H9 (cell line): ENCODE results near the gene IQSEC1. TPM values are rescaled to one million over a fixed set of nuclear protein-coding genes. Genes with fewer than 3 reads are reported as not detected.

Experiments used
- DNase-seq: peaks from one replicate; pipeline ENCODE4 v3.0.0-alpha.2; 2017
- H2AFZ ChIP-seq: one replicate; pipeline ENCODE4 v1.6.1; 2013; ENCODE audit warnings: mild to moderate bottlenecking, low read length, control low read depth, moderate library complexity
- H2AK5ac ChIP-seq: 2 replicates; pipeline ENCODE4 v1.6.1; 2013; ENCODE audit warnings: low read length, control low read depth, mixed read lengths; ENCODE audit not compliant: insufficient read length
- H2BK120ac ChIP-seq: one replicate; pipeline ENCODE4 v1.6.1; 2013; ENCODE audit warnings: low read depth, mild to moderate bottlenecking, low read length, control low read depth, inconsistent platforms; ENCODE audit not compliant: poor library complexity, severe bottlenecking
- H2BK12ac ChIP-seq: 2 replicates; pipeline ENCODE4 v1.6.1; 2013; ENCODE audit warnings: low read length, control low read depth, mixed read lengths, low read depth; ENCODE audit not compliant: insufficient read length
- H2BK15ac ChIP-seq: 2 replicates; pipeline ENCODE4 v1.6.1; 2013; ENCODE audit warnings: low read depth, low read length, control low read depth
- H2BK20ac ChIP-seq: one replicate; pipeline ENCODE4 v1.6.1; 2013; ENCODE audit warnings: low read depth, mild to moderate bottlenecking, low read length, control low read depth, inconsistent platforms; ENCODE audit not compliant: poor library complexity, severe bottlenecking
- H2BK5ac ChIP-seq: 2 replicates; pipeline ENCODE4 v1.6.1; 2013; ENCODE audit warnings: low read length, control low read depth, mixed read lengths; ENCODE audit not compliant: insufficient read length
- H3K14ac ChIP-seq: 2 replicates; pipeline ENCODE4 v1.6.1; 2013; ENCODE audit warnings: low read length, control low read depth; ENCODE audit not compliant: insufficient read depth
- H3K18ac ChIP-seq: 2 replicates; pipeline ENCODE4 v1.6.1; 2013; ENCODE audit warnings: low read depth, mild to moderate bottlenecking, mixed read lengths, low read length, control low read depth; ENCODE audit not compliant: insufficient read length
- H3K23ac ChIP-seq: 2 replicates; pipeline ENCODE4 v1.6.1; 2013; ENCODE audit warnings: low read length, control low read depth, mixed read lengths, low read depth; ENCODE audit not compliant: insufficient read length
- H3K23me2 ChIP-seq: 2 replicates; pipeline ENCODE4 v1.6.1; 2013; ENCODE audit warnings: low read depth, mild to moderate bottlenecking, mixed read lengths, low read length, control low read depth; ENCODE audit not compliant: insufficient read length, poor library complexity, severe bottlenecking
- H3K27ac ChIP-seq: 2 replicates; pipeline ENCODE4 v1.5.1; 2013; ENCODE audit warnings: low read length, control low read depth, mixed read lengths, low read depth; ENCODE audit not compliant: insufficient read length
- H3K27me3 ChIP-seq: 2 replicates; pipeline ENCODE4 v1.6.1; 2013; ENCODE audit warnings: low read length, control low read depth, inconsistent platforms; ENCODE audit not compliant: insufficient read depth
- H3K4ac ChIP-seq: 2 replicates; pipeline ENCODE4 v1.6.1; 2013; ENCODE audit warnings: low read depth, mild to moderate bottlenecking, control low read depth, inconsistent platforms, low read length, moderate library complexity
- H3K4me1 ChIP-seq: 2 replicates; pipeline ENCODE4 v1.6.1; 2013; ENCODE audit warnings: low read length, control low read depth, inconsistent platforms; ENCODE audit not compliant: insufficient read depth
- H3K4me2 ChIP-seq: 2 replicates; pipeline ENCODE4 v1.6.1; 2013; ENCODE audit warnings: low read length, control low read depth, mixed read lengths; ENCODE audit not compliant: insufficient read length, insufficient read depth
- H3K56ac ChIP-seq: 2 replicates; pipeline ENCODE4 v1.6.1; 2013; ENCODE audit warnings: low read depth, mild to moderate bottlenecking, mixed read lengths, low read length, control low read depth; ENCODE audit not compliant: insufficient read length
- H3K79me1 ChIP-seq: 2 replicates; pipeline ENCODE4 v1.6.1; 2013; ENCODE audit warnings: low read depth, mild to moderate bottlenecking, moderate library complexity, low read length, control low read depth, inconsistent platforms; ENCODE audit not compliant: insufficient read depth, poor library complexity, severe bottlenecking
- H3K79me2 ChIP-seq: 2 replicates; pipeline ENCODE4 v1.6.1; 2013; ENCODE audit warnings: low read length, control low read depth, inconsistent platforms; ENCODE audit not compliant: insufficient read depth
- H3K9ac ChIP-seq: 2 replicates; pipeline ENCODE4 v1.6.1; 2013; ENCODE audit warnings: low read length, control low read depth, mixed read lengths; ENCODE audit not compliant: insufficient read length; ENCODE audit errors: extremely low read depth
- H3K9me3 ChIP-seq: one replicate; pipeline ENCODE4 v1.6.1; 2013; ENCODE audit warnings: low read depth, low read length, inconsistent platforms; ENCODE audit not compliant: control insufficient read depth
- H3T11ph ChIP-seq: one replicate; pipeline ENCODE4 v1.6.1; 2013; ENCODE audit warnings: mild to moderate bottlenecking, low read length, control low read depth, inconsistent platforms
- H4K20me1 ChIP-seq: one replicate; pipeline ENCODE4 v1.6.1; 2013; ENCODE audit not compliant: control insufficient read depth, insufficient read length, insufficient read depth
- H4K5ac ChIP-seq: 2 replicates; pipeline ENCODE4 v1.6.1; 2013; ENCODE audit warnings: low read depth, mild to moderate bottlenecking, mixed read lengths, low read length, control low read depth; ENCODE audit not compliant: insufficient read length
- H4K8ac ChIP-seq: replicated peaks from 2 replicates; pipeline ENCODE4 v1.6.1; 2013; ENCODE audit warnings: low read length, control low read depth, mixed read lengths, low read depth; ENCODE audit not compliant: insufficient read length
- H4K91ac ChIP-seq: 2 replicates; pipeline ENCODE4 v1.6.1; 2013; ENCODE audit warnings: low read depth, mild to moderate bottlenecking, moderate library complexity, mixed read lengths, low read length, control low read depth; ENCODE audit not compliant: insufficient read length
- H3K27ac Mint-ChIP-seq, 3 experiments: 2 replicates in 2 of 3; 3 replicates in 1 of 3; pipeline ENCODE4 v1.8.0; 2020 to 2021; ENCODE audit warnings: mixed read lengths in 3 of 3, mild to moderate bottlenecking in 1 of 3, moderate library complexity in 1 of 3
- H3K27me3 Mint-ChIP-seq: 2 replicates; pipeline ENCODE4 v1.8.0; 2021; ENCODE audit warnings: low read depth, mild to moderate bottlenecking, moderate library complexity, mixed read lengths
- H3K36me3 Mint-ChIP-seq, 3 experiments: 2 replicates in 2 of 3; 3 replicates in 1 of 3; pipeline ENCODE4 v1.8.0; 2020 to 2021; ENCODE audit warnings: low read depth in 3 of 3, mixed read lengths in 3 of 3; ENCODE audit not compliant: insufficient read depth in 1 of 3
- H3K4me1 Mint-ChIP-seq, 2 experiments: 2 replicates each; pipeline ENCODE4 v1.8.0; 2020; ENCODE audit warnings: mixed read lengths in 2 of 2
- H3K4me3 Mint-ChIP-seq, 2 experiments: 2 replicates in 1 of 2; 3 replicates in 1 of 2; pipeline ENCODE4 v1.8.0; 2020 to 2021; ENCODE audit warnings: mild to moderate bottlenecking in 2 of 2, mixed read lengths in 2 of 2, moderate library complexity in 1 of 2
- H3K9me3 Mint-ChIP-seq, 2 experiments: 2 replicates in 1 of 2; 3 replicates in 1 of 2; pipeline ENCODE4 v1.8.0; 2020; ENCODE audit warnings: mild to moderate bottlenecking in 2 of 2, mixed read lengths in 2 of 2, moderate library complexity in 1 of 2
- CTCF ChIP-seq: fragments of 200-600 bp; sonication (generic); conservative IDR thresholded peaks from 3 replicates; pipeline ENCODE4 v1.8.0; 2021; ENCODE audit warnings: antibody characterized with exemption, mild to moderate bottlenecking
- WGBS: extraction: QIAGEN DNeasy Blood & Tissue Kit; methylation state at CpG from one replicate; pipeline ENCODE4 v1.1.7; 2013; ENCODE audit warnings: missing lambda C conversion rate, low lambda C conversion rate, mixed read lengths; ENCODE audit not compliant: insufficient read length; ENCODE audit errors: extremely low coverage; 5-methylcytosine and 5-hydroxymethylcytosine counted together
- total RNA-seq: library from RNA; stranded (reverse); gene quantifications from 2 replicates; pipeline ENCODE4 v1.2.1, GENCODE V29; 2021

The IQSEC1 gene
- total RNA-seq, 1 experiment from 2014 or later = 19.1 TPM

- Histone ChIP-seq H2BK20ac (no peak overlapping the region), H3K79me2 (no peaks in the 10 kb centered on the region), H3K9me3 (no peaks in the 10 kb centered on the region), H3K4me1 (no peaks in the 10 kb centered on the region), H3K18ac (no peak overlapping the region), H2BK12ac (no peak overlapping the region), H3T11ph (no peak overlapping the region), H3K56ac (no peak overlapping the region), H4K5ac (no peak overlapping the region), H4K91ac (no peak overlapping the region), H2BK15ac (no peak overlapping the region), H2BK120ac (no peak overlapping the region), H3K4me2 (no peak overlapping the region), H3K14ac (no peak overlapping the region), H3K27ac (no peak overlapping the region), H3K27me3 (no peaks in the 10 kb centered on the region), H4K8ac (no peak overlapping the region), H3K9ac (no peak overlapping the region), H2AFZ (no peak overlapping the region), H2BK5ac (no peak overlapping the region), H3K23ac (no peak overlapping the region), H3K79me1 (no peaks in the 10 kb centered on the region), H3K23me2 (no peaks in the 10 kb centered on the region), H2AK5ac (no peak overlapping the region), H4K20me1 (no peaks in the 10 kb centered on the region), H3K4ac (no peak overlapping the region)
- Mint-ChIP-seq H3K27me3 (no peaks in the 10 kb centered on the region), H3K9me3 (no peaks in the 10 kb centered on the region), H3K4me3 (no peak overlapping the region; a peak in 1 of 5 replicates), H3K4me1 (no peaks in the 10 kb centered on the region), H3K36me3 (peaks cover 0 to 18% (median 13%) of the 10 kb centered on the region in 3 experiments; a peak in 5 of 7 replicates), H3K27ac (no peak overlapping the region; a peak in 1 of 7 replicates)
- WGBS = no CpG with 5 or more reads among the region's 7 CpGs
- TF ChIP-seq CTCF = no peak
- no peak for DNase-seq
Observed at GRCh38 chr3:12922306-12922705, 150.9 kb downstream of the IQSEC1 start.
